Activated CD4-positive, alpha-beta T cell treated with anti-CD3 and anti-CD28 coated beads, Interleukin-2, amount 50 U/mL, for 24 hours (primary cell): ENCODE results near the gene ACCSL.

Experiments
- DNase-seq, 2 donors: peaks; one replicate each; pipeline ENCODE4 v3.0.0-alpha.2; 2020; ENCODE audit warnings: low read depth in 1 of 2, low spot score in 1 of 2

The ACCSL gene

GRCh38 chr11:44047931-44048431 is at the start of gene ACCSL:
ACCSL (plus strand) TSS chr11:44047981; CDS start chr11:44048037, 56 bp downstream.
- DNase-seq, result no peak

- DNase-seq, result no peak
These were observed 49.5 kb upstream of the ACCSL start for GRCh38 chr11:43998308-43998707.

- DNase-seq, result no peak
These were observed 47.0 kb upstream of the ACCSL start for GRCh38 chr11:44000731-44001130.

- DNase-seq, result no peak
These were observed 45.3 kb upstream of the ACCSL start for GRCh38 chr11:44002191-44003093.

- DNase-seq, result no peak
These were observed 43.9 kb upstream of the ACCSL start for GRCh38 chr11:44003736-44004451.

- no peak for DNase-seq
These were observed 43.2 kb upstream of the ACCSL start for GRCh38 chr11:44004452-44005062.

- DNase-seq, result no peak
These were observed 42.6 kb upstream of the ACCSL start for GRCh38 chr11:44005063-44005701.

- DNase-seq, result no peak
These were observed 41.8 kb upstream of the ACCSL start for GRCh38 chr11:44005956-44006355.

- no peak for DNase-seq
These were observed 40.8 kb upstream of the ACCSL start for GRCh38 chr11:44006917-44007361.

GRCh38 chr11:44007481-44008087 is 40.2 kb upstream of the ACCSL start:
- DNase-seq, result no peak

- no peak for DNase-seq
These were observed 39.7 kb upstream of the ACCSL start for GRCh38 chr11:44008088-44008501.

GRCh38 chr11:44008698-44009097 is 39.1 kb upstream of the ACCSL start:
- DNase-seq, result no peak

GRCh38 chr11:44010789-44011251 is 37.0 kb upstream of the ACCSL start:
- DNase-seq, result no peak

GRCh38 chr11:44011797-44012196 is 36.0 kb upstream of the ACCSL start:
- DNase-seq, result no peak

- DNase-seq, result no peak
These were observed 32.7 kb upstream of the ACCSL start for GRCh38 chr11:44014968-44015623.

GRCh38 chr11:44015624-44016007 is 32.2 kb upstream of the ACCSL start:
- DNase-seq, result no peak

- DNase-seq, result no peak
These were observed 31.6 kb upstream of the ACCSL start for GRCh38 chr11:44016131-44016530.

GRCh38 chr11:44016546-44017442 is 31.0 kb upstream of the ACCSL start:
- no peak for DNase-seq
